Measurements from ENCODE around the gene USP6NL. TPM values are rescaled to one million over a fixed set of nuclear protein-coding genes. Genes with fewer than 3 reads are reported as not detected.

The USP6NL gene
- total RNA-seq, 1 donor from 2014 or later: 7.9 TPM

DNA sequence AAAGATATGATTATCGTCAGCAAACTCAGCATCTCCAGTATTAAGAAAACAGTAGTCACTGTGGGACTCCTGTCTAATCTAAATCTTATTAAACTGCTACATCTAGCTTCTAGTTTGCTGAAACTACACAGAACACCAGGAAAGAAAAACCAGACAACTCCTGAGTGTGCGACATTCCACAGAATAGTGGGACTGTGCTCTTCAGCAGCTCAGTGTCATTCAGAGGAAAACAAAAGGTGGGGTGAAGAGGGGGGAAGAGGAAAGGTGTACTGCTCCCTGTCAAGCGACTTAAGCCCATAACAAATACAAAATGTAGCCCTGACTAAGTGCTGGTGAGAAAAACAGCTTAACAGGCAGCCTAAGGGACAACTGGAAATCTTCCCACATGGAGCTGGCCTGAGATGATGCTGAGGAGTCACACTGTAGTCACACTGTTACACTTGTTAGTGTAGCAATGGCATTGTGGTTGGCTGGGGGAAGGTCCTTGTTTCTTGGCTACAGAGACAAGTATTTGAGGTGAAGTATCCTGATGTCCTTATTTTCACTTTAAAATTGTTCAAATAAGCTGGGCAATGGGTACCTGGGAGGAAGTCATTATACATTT is 135.5 kb downstream of the USP6NL start:
- intact Hi-C loops (cut with micrococcal nuclease): no loop called here
- Histone ChIP-seq H3K4me1 (peaks cover 8% of the 10 kb centered on the region), H3K9me3 (replicated peaks) (no peaks in the 10 kb centered on the region), H3K4me3 (no peak overlapping the region), H3K36me3 (no peaks in the 10 kb centered on the region), H3K27me3 (ENCODE audit: low read depth) (no peaks in the 10 kb centered on the region), H3K27ac (replicated peaks) (no peak overlapping the region)
- no peak for DNase-seq
- TF ChIP-seq, protein P1, sequence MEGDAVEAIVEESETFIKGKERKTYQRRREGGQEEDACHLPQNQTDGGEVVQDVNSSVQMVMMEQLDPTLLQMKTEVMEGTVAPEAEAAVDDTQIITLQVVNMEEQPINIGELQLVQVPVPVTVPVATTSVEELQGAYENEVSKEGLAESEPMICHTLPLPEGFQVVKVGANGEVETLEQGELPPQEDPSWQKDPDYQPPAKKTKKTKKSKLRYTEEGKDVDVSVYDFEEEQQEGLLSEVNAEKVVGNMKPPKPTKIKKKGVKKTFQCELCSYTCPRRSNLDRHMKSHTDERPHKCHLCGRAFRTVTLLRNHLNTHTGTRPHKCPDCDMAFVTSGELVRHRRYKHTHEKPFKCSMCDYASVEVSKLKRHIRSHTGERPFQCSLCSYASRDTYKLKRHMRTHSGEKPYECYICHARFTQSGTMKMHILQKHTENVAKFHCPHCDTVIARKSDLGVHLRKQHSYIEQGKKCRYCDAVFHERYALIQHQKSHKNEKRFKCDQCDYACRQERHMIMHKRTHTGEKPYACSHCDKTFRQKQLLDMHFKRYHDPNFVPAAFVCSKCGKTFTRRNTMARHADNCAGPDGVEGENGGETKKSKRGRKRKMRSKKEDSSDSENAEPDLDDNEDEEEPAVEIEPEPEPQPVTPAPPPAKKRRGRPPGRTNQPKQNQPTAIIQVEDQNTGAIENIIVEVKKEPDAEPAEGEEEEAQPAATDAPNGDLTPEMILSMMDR (IDR thresholded peaks at IDR 0.05; ENCODE audit: borderline replicate concordance): no peak

DNA sequence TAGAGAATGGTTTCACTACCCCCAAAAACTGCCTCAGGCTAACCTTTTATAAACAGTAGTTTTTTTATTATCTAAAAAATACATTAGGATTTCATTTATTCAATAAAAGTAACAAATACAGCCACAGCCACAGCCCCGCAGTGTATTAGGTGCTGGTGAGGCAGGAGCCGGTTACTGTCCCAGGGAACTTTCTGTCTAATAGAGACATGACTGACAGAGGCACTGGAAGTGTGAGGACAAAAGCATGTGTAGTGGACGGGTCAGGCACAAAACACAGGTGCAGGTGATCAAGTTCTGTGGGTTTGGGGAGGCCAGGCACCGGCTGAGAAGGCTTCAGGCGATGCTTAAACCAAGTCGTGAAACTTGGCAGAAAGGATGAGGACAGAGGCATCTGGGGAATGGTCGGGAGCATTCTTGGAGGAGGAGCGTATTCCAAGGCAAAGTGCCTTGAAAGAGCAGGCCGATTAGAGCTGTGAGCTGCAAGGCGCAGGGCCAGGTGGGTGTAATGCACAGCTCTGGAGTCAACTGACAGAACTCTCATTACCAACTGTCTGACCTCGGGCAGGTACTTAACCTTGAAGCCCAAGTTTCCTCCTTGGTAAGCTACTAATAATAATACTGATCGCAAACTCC is 138.2 kb downstream of the USP6NL start:
- no peaks in the 10 kb centered on the region for H3K36me3 ChIP-seq
- no peaks in the 10 kb centered on the region for H3K27me3 ChIP-seq (ENCODE audit: low read depth)
- H3K27ac ChIP-seq (replicated peaks): no peak overlapping the region
- H3K4me1 ChIP-seq: peaks cover 8% of the 10 kb centered on the region
- no peaks in the 10 kb centered on the region for H3K9me3 ChIP-seq (replicated peaks)
- no peak overlapping the region for H3K4me3 ChIP-seq
- DNase-seq: no peak
- intact Hi-C loops (cut with micrococcal nuclease): no loop called here
- TF ChIP-seq, protein P1 (IDR thresholded peaks at IDR 0.05; ENCODE audit: borderline replicate concordance): no peak

DNA sequence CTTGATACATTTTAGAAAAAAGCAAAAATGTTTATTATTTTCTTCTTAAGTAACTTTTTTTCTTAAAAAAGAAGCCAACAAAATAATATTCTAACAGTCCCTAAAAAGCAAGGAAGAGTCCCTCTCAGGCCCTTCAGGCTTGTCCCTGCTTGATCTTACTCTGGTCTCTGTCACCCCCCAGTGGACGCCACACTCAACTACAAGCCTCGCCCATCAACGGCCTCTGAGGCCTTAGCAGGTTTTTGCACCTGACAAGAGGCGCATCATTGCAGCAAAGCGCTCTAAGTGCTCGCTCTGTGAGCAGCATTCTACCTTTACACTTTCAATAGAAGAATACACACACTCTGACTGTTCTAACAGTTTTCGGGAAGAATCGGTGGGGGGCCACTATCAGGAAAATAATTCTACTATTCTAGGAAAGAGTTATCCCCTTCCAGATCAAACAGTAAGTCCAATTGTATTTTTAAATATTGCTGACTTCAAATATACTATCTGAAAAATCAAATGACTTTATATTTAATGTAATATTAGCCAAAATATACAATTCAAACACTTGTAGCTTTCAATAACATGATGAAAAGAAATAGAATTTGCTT is 139.2 kb downstream of the USP6NL start:
- peaks cover 8% of the 10 kb centered on the region for H3K4me1 ChIP-seq
- no peak overlapping the region for H3K27ac ChIP-seq (replicated peaks)
- H3K4me3 ChIP-seq: no peak overlapping the region
- TF ChIP-seq, protein P1 (IDR thresholded peaks at IDR 0.05; ENCODE audit: borderline replicate concordance): peak; percentile 91
- no peaks in the 10 kb centered on the region for H3K9me3 ChIP-seq (replicated peaks)
- H3K36me3 ChIP-seq: no peaks in the 10 kb centered on the region
- intact Hi-C loops (cut with micrococcal nuclease): no loop called here
- DNase-seq: peak; percentile 48
- H3K27me3 ChIP-seq (ENCODE audit: low read depth): no peaks in the 10 kb centered on the region

DNA sequence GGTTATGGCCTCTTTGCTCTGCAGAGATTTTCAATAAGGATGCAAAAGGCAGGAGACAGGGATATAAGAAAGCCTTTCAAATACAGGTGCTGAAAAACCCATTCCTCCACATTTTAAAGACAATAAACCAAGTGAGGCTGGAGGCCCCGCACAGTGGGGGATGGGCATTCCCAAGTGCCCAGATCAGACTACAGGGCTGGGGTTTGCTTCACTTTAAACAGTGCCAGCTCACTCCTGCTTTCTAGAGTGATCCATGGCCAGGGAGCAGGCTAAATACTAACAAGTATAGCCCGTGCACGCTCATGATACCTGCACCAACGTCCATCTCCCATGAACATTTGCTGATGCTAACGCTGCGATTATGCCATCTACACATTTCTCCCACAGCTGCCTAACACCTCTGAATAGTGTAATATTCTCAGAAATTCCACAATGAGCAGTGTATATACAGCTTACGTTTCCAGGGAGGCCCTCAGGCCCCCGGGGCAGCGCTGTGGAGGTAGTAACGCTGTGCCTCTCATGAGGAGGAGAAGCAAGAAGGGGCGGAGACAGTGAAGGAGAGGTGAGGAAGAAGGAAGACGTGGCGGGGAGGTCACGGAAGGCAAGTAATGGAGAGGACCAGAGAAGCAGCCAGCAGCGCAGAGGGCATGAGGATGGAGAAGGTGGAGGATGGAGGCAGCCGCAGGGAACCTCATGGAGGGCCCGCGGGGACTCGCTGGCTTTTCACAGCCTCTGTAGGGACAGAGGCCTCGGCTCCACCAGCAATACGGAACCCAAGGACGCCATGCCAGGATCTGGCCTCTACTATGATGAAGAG is 141.7 kb downstream of the USP6NL start:
- Histone ChIP-seq H3K27ac (replicated peaks) (no peak overlapping the region), H3K4me1 (peaks cover 8% of the 10 kb centered on the region), H3K27me3 (ENCODE audit: low read depth) (no peaks in the 10 kb centered on the region), H3K9me3 (replicated peaks) (no peaks in the 10 kb centered on the region), H3K36me3 (no peaks in the 10 kb centered on the region), H3K4me3 (no peak overlapping the region)
- no peak for DNase-seq
- intact Hi-C loops (cut with micrococcal nuclease): no loop called here
- TF ChIP-seq, protein P1 (IDR thresholded peaks at IDR 0.05; ENCODE audit: borderline replicate concordance): no peak

DNA sequence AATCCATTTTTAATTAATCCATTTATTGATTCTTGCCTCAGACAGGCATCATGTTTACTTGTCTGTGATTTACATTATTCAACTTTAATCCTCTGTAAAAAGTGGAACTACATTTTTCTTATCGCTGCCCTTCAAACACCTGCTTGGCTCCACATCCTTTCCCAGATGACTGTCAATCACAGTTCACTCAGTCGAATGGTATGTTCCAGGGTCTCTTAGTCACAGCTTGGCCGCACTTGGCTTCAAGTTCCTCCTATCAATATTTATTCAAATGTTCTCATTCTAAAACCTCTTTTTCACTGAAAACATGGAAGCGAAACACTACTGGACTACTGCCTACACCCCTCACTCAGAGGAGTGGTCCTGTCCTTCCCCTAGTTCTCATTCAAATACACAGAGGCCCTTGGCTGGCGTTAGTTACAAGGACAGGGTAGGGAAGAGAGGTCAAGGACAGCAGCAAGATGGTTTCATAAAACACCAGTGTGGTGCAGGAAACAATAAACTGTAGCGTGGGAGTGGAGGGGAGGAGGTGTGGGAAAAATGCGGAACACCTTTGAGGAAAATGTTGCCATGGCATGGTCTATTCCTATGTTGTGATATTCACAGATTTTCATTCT is 143.2 kb downstream of the USP6NL start:
- H3K27me3 ChIP-seq (ENCODE audit: low read depth): no peaks in the 10 kb centered on the region
- H3K36me3 ChIP-seq: peaks cover 7% of the 10 kb centered on the region
- H3K4me3 ChIP-seq: no peak overlapping the region
- peaks cover 2% of the 10 kb centered on the region for H3K4me1 ChIP-seq
- H3K9me3 ChIP-seq (replicated peaks): no peaks in the 10 kb centered on the region
- TF ChIP-seq, protein P1 (IDR thresholded peaks at IDR 0.05; ENCODE audit: borderline replicate concordance): no peak
- intact Hi-C loops (cut with micrococcal nuclease): no loop called here
- no peak for DNase-seq
- no peak overlapping the region for H3K27ac ChIP-seq (replicated peaks)
